GM18951 (cell line): Measurements from ENCODE around the gene ZNF593OS.

Experiments used
- POLR2A ChIP-seq: IDR thresholded peaks from 4 replicates; pipeline ENCODE4 v1.6.1; 2011; ENCODE audit warnings: mild to moderate bottlenecking; ENCODE audit not compliant: insufficient read length, insufficient read depth; ENCODE audit errors: extremely low read depth
- in situ Hi-C: fragments of 300-500 bp; cut with MboI; formaldehyde crosslinking; loops from one replicate; pipeline ENCODE4 v1.12.0; 2022; ENCODE audit warnings: low sequenced_read_pairs, mixed read lengths, inconsistent platforms; ENCODE audit not compliant: unreplicated experiment

Gene ZNF593OS

GRCh38 chr1:26121854-26122773 lies 49.5 kb downstream of the ZNF593OS start:
- in situ Hi-C loops = no loop called here
- no peak for TF ChIP-seq POLR2A

GRCh38 chr1:26119892-26120608 lies 51.6 kb downstream of the ZNF593OS start:
- in situ Hi-C loops = no loop called here

More at GRCh38 chr1:26119892-26120608, 51.6 kb downstream of the ZNF593OS start:
- no peak for TF ChIP-seq POLR2A
